OCI-M2 (cell line): ENCODE measurements around the gene CIRBP.
"Not testable (repeated sequence)": the region's sequence is repeated elsewhere in the genome, so short reads cannot be mapped to it uniquely, and the experiment has no call there.

Experiments
- DNase-seq: peaks from one replicate; lab custom pipeline; 2025; ENCODE audit not compliant: unreplicated experiment; lab: John Stamatoyannopoulos, UW

CIRBP gene

DNA sequence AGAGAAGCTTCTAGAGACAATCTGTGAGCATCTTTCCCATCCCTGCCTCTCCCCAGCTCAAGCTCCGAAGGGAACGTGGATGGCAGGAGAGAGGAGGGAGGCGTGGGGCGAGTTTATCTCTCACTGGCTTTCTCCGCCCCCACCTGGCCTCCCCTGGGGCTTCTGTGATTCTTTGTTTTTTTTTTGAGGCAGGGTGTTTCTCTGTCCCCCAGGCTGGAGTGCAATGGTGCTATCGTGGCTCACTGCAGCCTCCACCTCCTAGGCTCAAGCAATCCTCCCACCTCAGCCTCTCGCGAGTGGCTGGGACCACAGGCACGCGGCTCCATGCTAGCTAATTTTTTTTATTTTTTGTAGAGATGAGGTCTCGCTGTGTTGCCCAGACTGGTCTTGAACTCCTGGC lies 39.6 kb downstream of the CIRBP start:
- DNase-seq, result no peak

DNA sequence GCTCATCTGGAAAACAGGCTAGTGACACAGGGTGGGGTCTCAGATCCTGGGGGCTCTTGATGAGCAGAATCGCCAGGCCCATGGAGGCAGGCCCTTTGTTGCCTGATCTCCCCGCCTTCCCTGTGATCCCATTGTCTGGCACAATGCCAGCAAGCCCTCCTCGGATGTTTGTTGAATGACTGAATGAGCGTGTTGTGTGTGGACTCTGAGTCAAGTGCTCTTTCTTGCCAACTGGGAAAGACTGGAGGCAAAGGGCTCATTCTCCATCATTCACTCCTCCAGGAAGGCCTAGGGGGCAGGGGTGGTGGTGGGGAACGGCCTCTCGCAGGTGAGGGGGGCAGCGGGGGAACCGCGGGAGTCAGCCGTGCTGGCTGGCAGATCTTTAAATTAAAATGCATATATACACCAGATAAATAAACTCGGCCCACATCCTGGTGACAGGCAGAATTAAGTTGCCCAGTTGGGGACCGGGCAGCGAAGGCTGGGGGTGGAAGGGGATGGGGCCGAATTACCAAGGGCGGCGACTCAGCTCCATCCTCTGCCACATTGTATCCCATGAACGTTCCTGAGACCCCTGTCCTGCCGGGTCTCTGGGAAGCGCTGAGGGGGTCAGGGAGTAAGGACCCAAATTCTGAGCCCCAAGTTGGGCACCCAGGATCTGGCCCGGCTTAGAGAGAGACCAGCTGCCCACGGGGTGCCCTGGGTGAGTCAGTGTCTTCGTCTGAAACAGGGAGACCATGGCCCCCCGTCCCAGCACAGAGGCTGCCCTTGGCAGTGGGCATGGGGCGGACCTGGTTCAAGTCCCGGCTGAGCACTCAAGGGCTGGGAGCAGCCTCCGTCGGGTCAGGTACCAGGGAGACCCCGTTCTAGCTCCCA lies 41.1 kb downstream of the CIRBP start:
- no peak for DNase-seq

DNA sequence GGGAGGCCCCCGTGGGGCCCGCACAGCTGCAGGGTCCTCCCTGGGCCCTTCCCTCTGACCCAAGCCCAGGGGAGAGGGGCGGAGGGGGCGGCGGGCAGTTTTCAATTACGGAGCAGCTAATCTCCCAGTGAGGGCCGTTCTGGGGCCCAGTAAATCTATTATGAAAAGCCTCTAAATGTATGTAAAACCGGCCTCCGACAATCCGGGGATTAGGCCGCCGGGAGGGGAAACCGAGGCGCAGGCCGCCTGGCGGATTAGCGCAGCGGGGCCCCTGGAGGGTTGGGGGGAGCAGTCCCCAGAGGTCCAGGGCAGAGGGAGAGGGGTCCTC lies 41.7 kb downstream of the CIRBP start:
- no peak for DNase-seq

DNA sequence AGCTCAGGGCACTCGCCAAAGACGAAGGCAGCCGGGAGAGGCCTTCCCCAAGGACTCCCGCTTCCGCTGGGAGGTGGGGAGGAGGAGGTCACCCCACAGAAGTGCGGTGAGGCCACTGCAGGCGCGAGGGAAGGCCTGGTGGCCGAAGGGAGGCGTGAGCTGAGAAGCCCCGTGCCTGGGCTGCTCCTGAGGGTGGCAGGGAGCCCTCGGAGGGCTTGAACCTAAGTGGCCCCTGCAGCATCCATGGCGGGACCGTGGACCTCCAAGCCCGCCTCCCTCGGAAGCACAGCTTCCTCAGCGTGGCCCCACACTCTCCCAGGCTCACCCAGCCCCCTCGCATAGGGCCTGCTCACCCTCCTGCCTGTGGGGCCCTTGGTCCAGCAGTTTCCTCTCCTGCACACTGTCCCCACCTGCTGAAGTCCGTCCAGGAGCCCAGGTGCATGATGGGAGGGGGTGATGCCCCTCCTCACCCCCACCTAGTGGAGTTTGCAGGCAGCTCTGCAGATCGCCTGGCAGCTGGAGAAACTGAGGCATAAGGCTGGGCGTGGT lies 42.5 kb downstream of the CIRBP start:
- no peak for DNase-seq

DNA sequence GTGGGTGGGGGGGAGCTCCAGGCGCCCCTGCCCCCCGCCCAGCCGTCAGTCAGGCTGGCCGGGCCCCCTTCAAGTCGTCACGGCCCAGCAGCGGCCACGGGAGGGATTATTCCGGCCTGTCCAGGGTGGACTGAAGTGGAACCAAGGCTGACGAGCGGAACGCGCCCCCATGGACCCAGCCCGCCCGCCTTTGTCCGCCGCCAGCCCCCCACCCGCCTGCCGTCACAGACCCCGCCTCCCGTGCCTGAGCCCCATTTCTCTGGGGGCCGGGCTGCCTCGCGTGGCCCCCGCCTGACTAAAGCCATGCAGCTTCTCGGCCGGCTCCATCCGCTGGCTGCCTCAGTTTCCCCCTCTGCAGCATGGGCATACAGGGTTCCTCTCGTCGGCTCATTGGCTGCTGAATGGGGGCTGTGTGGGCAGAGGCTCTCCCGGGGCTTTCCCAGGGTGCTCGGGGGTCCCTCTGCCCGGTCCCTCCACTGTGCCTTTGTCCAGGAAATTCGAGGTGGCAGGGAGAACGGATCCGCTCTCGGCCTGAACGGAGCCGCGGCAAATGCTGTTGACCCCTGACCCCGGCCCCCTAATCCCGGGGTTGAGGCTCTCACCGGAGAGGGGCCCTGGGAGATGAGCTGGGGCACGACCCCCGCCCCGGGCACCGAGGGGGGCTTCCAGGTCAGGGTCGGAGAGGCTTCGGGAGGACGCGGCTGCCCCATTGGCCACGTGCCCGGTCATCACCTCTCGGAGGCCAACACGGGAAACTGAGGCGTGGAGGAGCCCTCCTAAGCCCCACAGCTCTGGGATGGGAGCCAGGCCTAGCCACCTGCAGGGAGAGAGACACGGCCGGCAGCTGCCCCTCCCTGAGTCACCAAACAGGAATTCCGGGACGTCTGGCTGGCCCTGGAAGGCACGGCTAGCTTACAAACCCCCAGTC lies 43.9 kb downstream of the CIRBP start:
- no peak for DNase-seq

DNA sequence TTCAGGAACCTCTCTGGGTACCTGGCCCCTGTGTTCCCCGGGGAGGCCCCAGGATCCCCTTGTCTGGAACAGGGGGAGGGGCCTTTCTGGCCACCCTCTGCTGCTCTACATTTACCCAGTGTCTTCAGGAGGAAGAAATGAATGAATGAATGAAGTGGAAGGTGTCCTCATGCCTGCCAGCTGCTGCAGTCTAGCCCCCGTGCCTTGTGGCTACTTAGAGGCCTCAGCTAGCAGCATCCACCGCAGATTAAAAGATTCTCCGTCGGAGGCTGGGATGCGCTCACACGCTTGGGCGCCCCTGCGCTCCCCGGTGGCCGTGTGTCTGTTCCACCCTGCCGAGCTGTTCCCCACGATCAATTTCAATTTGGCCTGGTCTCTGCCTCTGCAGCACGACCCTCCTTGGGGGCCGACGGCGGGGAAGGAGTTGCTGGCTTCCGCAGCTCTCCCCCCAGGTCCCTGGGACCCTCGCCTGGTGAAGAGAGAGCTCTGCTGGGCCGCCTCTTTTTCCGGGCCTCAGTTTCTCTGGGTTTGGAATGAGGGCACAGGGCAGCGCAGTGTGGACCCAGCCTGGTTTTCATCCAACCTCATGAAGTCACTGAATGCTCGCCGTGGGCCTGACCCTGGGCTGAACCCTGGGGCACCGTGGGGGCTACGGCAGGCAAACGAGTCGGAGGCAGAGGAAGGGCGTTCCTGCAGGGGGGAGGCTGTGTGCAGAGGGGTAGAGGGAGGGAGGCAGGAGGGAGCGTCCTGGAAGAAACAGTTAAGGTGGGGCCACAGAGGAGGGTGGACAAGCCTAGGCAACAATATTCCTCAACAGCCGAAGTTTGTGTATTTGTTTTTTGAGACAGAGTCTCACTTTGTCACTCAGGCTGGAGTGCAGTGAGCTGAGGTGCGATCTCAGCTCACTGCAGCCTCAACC lies 44.8 kb downstream of the CIRBP start:
- DNase-seq, result no peak

DNA sequence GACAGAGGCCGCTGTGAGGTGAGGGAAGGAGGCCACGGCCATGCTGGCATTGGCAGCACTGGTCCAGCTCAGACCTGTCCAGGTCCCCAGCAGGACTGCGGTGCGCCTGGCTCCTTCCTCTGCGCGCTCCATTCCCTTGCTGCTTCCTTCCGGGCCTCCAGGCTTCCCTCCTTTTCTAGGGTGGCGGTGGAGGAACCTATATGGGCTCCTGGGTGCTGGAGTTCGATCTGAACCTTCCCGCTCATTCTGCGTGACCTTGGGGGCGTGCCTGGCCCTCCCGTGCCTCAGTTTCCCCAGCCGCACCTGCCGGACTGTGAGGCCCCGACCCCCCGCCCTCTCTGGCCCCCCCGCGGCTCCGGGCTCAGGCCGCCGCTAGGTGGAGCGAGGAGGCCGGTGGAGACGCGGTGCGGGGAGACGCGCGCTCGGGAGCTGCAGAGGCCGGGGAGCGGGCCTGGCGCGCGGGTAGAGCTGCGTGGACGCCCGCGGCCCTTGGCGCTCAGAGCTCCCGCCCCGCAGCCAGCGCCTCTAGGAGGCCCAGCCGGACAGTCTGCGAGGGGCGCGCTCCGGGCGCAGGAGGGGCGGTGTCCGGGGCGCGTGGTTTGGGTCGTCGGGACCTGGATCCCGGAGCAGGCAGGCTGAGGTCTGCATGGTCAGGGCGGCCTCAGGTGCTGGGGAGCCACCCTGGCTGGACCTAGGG lies 46.5 kb downstream of the CIRBP start:
- DNase-seq, result no peak

DNA sequence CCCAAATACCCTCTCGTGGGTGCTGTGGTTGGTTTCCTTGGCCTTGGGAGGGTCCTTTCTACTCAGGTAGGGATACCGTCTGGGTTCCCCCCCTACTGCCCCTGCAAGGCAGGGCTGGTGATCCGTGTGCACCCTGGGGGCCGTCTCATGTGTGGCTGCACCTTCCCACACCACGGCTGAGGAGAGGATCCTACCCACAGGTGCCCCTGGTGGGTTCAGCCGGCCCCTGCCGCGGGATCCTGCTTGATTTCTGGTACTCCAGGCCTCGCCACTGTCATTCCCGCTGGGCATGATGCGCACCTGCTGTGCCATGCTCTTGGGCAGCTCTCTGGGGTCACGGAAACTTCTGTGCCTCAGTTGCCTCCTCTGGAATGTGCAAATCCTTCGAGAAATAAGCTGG lies 47.3 kb downstream of the CIRBP start:
- no peak for DNase-seq

DNA sequence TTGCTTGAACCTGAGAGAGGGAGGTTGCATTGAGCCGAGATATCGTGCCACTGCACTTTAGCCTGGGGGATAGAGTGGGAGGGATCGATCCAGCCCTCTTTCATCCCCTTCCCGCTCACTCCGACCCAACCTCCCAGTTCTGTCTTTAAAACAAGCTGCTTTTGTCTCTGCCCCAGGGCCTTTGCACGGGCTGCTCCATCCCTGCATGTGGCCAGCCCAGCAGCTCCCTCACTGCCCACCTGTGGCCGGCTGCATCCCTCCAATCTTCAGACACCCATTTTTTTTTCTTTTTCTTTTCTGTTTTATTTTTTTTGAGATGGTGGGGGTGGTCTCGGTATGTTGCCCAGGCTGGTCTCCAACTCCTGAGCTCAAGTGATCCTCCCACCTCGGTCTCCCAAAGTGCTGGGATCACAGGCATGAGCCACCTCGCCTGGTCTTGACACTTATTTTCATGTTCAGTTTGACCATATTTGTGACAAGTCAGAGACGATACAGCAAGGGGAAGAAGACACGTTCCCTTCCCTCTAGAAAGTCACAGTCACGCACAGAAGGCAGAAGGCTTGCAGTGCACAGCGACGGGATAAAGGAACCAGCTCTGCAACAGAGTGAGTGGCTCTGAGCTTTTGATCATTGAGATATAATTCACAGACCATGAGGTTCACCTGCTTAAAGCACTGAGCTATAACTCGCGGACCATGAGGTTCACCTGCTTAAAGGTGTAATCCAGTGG lies 48.3 kb downstream of the CIRBP start:
- no peak for DNase-seq

DNA sequence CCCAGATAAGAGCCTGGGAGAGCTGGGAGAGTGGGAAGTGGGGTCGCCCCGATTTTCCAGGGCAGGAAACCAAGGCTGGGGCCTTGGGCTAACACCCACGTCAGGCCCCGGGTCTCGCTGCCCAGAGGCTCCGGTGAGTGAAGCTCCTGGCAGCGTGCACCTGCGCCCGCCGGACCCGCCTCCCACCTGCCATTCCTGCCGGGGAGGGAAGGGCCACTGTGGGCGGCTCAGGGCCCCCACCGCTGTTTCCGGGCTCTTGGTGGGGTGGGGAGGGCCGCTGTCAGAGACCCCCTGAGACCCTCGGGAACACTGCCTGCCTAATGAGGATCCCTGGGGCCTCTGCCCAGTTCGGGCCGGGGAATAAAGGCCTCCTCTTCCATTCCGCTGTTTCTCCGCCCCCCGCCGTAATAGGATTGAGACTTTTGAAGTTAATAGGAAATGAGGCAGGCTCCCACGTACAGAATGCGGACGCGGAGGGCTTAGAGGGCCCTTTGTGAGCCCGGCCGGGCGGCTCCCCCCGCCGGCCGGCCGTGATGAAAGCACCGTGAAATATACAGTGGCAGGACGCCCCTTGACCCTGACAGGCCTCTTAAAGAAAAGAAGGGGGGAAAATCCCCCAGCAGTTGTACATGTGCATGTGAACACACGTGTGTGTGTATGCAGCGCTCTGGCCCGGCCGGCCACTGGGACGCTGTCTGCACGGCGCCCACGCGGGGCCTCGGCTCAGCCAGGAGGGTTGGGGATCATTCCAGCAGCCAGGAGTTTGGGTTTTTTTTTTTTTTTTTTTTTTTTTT lies 49.7 kb downstream of the CIRBP start:
- DNase-seq, result no peak

DNA sequence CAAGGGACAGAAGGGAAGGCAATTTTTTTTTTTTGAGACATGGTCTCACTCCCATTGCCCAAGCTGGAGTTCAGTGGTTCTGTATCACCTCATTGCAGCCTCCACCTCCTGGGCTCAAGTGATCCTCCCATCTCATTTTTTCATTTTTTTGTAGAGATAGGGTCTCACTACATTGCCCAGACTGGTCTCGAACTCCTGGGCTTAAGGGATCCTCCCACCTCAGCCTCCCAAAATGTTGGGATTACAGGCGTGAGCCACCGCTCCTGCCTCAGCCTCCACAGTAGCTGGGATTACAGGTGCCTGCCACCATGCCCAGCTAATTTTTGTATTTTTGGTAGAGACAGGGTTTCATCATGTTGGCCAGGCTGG lies 51.1 kb downstream of the CIRBP start:
- not testable (repeated sequence) for DNase-seq

DNA sequence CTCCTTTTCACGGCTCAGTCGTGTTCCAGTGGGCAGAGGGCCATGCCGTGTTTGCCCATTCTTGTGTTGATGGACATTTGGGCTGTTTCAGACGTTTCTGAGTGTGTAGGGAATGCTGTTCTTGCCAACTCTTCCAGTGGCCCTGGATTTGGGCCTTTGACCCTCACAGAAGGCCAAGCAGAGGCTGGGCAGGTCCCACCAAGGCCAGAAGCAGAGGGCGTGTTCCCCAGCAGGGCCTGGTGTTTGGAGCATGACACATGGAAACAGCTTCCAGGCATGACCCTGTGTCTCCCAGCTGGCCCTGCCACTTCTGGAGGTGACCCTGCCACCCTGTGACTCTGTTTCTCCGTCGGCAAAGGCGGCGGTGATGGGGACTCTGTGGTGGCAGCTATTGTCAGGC lies 52.4 kb downstream of the CIRBP start:
- no peak for DNase-seq

DNA sequence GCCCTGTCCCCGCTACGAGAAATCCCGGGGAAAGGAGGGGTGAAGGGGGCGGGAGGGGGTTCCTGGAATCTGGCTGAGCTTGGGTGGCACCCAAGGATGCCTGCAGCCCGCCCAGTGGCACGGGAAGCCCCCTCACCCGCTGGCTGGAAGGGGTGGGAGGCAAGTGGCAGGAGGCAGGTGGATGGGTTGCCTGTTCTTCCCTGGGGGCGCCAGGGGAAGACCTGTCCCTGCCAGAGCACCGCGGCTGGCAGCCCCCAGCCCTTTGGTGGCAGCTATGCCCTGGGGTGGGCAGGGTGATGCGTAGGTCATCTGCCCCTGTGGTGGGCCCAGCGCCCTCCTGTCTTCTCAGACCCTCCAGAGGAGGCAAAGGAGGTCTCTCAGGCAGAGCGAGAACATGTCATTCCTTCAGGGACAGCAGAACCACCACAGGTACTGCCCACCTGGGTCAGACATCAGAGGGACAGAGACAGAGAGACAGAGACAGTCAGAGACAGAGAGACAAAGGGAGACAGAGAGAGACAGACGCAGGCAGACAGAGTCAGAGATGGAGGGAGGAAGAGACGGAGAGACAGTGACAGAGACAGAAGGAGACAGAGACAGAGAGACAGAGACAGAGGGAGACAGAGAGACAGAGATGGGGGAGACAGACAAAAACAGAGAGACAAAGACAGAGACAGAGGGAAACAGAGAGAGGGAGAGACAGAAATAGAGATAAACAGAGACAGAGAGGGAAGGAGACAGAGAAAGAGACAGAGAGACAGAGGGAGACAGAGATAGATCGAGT lies 53.3 kb downstream of the CIRBP start:
- DNase-seq, result no peak

DNA sequence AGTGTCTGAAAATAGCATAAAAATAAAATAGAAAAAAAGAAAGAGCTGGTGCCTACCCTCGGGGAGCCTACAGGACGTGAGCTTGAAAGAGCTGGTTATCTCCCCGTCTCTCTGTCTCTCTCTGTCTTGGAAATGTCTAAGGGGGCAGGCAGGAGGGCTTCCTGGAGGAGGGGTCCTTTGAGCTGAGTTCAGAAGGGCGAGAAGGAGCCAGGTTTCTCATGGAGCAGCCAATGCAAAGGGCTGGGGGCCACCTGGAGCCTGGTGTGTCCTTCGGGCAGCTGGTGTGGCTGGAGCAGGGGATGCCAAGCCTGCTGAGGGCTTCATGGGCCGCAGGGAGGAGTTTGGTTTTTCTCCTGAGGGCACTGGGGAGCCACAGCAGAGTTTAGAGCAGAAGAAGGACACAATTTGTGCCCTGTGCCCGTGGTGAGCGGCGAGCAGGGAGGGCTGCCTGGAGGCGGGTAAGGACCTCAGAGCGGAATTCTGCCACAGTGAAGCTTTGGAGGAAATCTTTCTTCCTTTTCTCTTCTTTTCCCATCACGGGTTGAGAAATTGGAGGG lies 55.2 kb downstream of the CIRBP start:
- DNase-seq, result no peak
